NCI-H2227 treated with DMSO at 0.1 percent for 48 hours (cell line): ENCODE measurements around the gene GIT1.

ENCODE experiments used
- DNase-seq: peaks from one replicate; lab custom pipeline; 2025; lab: John Stamatoyannopoulos, UW

Gene GIT1, protein sequence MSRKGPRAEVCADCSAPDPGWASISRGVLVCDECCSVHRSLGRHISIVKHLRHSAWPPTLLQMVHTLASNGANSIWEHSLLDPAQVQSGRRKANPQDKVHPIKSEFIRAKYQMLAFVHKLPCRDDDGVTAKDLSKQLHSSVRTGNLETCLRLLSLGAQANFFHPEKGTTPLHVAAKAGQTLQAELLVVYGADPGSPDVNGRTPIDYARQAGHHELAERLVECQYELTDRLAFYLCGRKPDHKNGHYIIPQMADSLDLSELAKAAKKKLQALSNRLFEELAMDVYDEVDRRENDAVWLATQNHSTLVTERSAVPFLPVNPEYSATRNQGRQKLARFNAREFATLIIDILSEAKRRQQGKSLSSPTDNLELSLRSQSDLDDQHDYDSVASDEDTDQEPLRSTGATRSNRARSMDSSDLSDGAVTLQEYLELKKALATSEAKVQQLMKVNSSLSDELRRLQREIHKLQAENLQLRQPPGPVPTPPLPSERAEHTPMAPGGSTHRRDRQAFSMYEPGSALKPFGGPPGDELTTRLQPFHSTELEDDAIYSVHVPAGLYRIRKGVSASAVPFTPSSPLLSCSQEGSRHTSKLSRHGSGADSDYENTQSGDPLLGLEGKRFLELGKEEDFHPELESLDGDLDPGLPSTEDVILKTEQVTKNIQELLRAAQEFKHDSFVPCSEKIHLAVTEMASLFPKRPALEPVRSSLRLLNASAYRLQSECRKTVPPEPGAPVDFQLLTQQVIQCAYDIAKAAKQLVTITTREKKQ

DNA sequence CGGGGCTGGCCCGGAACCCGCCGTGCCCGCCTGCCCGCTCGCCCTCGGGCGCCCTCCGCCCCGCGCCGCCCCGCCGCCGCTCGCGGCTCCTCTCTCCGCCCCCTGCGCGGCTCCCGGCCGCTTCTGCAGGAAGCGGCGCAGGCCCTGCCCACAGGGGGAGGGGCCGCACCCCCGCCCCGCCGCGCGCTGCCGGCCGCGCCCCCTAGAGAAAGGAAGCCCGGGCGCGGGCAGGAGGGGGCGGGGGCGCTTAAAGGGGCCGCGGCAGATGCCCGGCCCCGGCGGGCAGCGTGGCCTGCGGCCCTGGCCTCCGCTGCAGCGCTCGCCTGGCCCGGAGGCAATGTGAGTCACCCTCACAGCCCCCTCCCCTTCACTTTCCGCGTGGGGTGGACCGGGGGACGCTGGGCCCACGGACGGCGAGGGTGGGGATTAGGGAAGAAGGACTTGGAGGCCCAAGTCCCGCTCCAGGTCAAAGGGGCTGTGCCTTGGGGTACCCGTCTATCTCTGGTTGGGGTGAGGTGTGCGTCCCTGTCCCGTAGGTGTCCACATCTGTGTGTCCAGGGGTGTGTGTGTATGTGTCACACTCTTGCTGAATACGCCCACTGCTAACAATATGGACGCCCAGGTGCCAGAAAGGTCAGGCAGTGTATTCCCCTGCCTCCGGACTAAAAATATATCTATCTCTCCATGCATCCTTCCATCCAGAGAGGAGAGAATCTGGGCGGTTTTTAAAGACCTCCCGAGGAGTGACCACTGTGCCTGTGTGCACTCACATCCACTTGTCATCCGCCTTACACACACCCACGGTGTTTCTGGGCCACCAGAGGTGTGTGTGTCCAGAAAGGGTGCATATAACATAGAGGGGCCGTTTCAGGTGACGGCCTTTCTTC lies at the start of gene GIT1:
Gene GIT1, minus strand, starts transcription at position 125 of the 887 bp plus-strand sequence. CDS start 270 bp downstream, outside the sequence.
- peak; percentile 39 for DNase-seq

DNA sequence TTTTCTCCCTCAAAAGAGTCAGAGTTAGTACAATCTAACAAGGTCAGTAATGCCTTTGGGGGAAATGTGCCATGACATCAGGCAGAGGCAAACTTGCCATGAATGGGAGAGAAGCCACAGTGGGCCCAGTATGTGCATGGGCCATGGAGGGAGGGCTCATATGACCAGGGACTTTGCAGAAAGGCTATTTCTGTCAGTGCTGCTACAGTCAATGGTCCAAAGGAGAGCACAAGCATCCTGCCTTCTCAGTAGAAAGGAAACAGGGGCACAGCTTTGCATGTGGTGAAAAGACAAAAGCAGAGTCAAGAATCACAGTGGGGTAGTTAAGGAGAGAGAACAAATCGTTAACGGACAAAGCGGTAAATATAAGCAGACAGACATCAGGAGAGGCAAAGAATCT lies 44.4 kb upstream of the GIT1 start:
- no peak for DNase-seq

DNA sequence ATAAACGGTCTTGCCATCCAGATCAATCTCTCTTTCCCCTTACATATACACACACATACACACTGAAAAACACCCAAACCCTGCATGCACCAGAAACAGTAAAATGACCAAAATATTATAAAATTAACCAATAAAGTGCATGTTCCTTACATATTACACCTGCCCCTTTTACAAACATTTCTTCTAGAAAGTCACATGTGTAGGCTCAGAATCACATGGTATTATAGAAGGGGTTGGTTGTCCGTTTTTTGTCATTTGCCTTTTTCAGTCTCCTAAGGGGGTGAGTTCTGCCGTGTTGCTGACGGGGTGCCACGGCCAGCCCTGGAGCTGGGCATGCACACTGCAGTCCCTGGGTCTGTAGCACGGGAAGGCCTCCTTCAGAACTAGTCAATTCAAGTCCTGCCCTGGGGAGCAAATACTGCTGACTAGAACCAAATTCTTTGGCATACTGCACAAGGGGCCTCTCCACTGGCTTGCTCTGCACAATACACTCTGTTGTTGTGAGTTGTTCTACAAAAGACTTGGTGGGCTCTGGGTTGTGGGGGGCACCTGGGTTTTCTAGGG lies 41.3 kb upstream of the GIT1 start:
- no peak for DNase-seq

DNA sequence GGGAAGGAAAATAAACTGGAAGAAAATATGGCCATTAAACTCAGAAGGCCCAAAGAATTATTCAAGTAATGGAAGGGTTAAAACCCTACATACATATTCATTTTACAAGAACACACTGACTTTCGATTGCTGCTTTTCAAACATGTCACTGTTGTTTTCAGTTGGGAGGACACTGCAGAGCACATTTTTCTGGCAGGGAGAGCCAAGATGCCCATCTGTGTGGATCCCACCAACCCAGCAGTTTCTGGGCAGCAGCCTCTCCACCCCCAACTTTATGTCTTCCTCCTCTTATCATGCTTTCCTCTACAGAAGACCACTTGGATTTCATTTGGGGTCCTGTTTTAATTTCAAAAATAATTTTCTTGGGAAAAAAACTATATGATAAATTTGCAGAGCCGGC lies 40.4 kb upstream of the GIT1 start:
- DNase-seq = no peak

DNA sequence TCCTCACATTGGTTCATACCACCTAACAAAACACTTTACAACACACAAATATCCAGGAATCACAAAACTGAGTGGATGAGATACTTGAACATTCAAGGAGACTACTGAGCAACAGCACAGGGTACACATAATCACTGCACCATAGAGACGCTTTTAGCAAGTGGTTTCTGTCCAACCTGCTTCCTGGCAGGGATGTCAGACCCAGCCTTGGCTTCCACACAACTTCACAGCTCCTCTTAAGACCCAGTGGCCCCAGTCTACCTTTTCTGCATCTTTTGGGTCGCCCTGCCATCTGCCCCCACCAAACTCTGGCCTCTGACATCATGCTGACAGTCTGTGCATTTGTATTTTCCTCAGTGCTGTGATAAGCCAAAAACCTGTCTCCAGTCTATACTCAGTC lies 39.2 kb upstream of the GIT1 start:
- DNase-seq = no peak

DNA sequence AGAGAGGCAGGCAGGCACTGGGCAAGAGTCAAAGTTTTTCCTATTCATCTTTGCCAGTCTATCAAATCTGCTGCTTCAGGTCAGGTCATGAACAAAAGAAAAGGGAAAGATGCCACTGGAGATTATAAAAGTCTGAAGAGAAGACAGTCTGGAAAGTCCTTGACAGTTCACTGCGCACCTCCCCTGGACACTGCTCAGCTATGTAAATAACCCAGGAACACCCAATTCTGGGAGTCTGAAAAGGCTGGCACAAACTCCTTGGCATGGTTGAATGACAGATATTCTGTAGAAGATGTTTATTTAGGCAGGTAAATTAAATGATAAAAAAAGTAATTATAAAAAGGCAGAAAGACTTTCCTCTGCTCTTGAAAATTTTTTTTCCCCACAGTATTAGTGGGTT lies 38.5 kb upstream of the GIT1 start:
- DNase-seq = no peak

DNA sequence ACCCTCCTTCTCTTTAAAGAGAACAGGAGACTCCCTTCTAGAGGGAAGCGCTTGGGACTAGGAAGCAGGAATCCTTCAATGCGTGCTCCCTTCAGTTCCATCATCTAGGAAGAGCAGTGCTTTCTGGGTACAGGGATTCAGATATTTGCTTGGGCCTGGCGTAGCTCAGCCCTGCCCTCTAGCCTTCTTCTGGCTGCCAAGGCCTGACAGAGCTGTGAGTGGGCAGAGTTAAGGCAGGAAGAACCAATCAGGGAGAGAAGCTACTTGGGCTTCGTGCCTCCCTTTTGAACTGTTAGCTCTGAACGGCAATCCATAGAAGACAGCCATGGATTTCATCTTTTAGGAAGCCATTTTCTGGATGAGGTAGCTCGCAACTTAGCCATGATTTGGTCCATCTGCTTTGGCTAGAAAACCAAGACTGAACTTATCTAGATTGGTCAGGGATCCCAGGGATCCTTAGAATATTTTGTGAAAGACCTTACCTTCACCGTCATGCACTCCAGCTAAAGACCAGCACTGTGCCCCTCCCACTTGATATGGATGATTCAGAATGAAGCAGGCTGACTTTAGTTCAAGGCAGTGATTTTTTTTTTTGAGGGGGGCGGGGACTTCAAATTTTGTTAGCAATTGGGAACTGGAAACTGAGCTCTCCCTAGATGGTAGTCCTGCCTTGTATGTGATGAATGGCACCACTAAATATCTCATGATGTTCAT lies 35.7 kb upstream of the GIT1 start:
- DNase-seq = peak; percentile 25

DNA sequence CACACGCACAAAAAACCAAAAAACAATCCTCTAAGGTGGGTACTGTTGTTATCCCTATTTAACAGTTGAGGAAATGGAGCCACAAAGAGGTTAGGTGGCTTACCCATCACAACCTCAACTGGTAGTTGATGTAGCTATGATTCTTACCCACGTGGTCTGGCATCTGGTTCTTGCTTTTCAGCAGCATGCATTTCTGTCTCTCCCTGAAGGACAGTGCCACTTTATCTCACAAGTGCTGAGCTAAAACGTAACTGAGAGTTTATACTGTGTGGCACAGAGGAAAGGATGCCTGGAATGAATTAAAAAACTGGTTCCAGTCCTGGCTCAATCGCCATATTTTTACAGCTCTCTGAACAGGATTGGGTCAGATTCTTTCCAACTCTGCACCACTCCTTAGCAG lies 35.1 kb upstream of the GIT1 start:
- no peak for DNase-seq

DNA sequence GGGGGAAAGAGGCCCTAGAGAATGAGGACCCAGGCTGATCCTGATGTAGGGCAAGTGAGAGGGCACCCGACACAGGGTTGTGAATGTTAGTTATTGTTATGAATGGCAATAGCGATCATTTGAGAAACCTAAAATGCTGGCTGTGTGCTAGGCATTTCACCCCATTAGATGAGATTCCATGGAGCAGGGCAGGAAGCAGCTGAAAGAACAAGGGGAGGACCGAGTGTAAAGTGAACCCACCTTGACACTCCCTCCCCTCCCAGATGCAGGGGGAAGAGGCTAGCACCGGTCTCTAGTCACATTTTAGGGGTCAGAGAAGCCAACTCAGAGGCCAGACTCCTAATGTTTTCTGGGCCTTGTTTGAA lies 33.8 kb upstream of the GIT1 start:
- DNase-seq = no peak

DNA sequence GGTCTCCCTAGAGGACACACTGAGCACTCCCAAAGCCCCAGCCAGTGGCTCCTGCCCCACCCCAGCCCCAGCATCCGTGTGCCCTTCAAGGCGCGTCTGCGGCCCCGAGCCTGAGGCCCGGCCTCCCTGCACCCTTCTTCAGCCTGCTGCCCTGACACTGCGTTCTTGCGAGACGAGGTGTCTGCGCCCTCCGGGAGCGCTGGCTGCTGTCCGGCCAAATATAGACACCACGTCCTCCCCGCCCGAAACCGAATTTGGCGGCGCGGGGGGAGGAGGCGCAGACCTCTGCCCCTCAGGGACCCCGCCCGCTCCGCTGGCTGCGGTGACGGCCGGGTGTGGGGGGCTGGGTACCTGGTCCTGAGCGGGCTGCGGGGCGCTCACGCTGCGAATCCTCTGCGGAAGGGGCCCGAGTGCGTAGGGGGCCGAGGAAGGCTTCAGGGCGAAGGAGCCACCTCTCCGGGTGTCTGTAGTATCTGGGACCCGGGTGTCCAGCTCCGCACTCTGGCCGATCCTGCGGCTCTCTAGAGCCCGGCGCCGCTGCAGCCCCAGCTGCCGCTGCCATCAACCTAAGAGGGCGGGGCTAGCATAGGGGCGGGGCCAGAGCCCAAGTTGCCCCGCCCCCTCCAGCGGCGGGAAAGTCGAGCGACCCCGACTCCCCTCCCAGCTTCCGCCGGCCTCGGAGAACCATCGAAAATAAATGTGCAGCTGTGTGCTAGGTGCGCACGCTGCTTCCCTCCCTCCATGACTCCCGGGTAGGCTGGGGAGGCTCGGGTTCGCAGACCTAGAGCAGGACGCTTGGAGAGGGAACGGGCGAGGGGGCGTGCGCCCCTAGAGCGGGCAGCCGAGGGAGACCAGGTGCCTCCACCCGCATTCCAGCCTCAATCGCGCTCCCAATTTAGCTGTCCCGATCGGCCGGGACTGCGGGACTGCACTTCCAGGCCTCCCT lies 33.2 kb upstream of the GIT1 start, which contains the start of gene CORO6:
Gene CORO6, minus strand, starts transcription at position 576 of the 946 bp plus-strand sequence. CDS start 1,491 bp downstream, outside the sequence.
- DNase-seq = peak; percentile 54

DNA sequence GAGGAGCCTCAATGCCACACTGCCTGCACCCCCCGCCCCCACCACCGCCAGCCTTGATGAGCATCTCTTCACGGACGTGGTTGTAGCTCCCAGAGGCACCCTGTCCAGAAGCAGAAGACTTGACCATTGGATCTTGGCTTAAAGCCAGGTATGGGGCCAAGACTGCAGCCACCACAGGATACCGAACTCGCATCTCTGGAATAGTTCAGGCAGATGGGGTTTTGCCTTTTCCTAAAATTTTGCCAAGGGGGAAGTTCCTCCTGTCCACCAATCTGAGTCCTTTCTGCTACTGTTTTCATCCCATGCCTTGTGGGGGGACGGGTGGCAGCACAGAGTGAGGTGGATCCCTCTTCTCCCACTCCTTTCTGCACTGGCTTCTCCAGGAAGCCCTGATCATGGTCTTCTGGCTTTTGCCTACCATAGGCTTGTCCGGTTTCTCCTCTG lies 32.3 kb upstream of the GIT1 start:
- DNase-seq = no peak

DNA sequence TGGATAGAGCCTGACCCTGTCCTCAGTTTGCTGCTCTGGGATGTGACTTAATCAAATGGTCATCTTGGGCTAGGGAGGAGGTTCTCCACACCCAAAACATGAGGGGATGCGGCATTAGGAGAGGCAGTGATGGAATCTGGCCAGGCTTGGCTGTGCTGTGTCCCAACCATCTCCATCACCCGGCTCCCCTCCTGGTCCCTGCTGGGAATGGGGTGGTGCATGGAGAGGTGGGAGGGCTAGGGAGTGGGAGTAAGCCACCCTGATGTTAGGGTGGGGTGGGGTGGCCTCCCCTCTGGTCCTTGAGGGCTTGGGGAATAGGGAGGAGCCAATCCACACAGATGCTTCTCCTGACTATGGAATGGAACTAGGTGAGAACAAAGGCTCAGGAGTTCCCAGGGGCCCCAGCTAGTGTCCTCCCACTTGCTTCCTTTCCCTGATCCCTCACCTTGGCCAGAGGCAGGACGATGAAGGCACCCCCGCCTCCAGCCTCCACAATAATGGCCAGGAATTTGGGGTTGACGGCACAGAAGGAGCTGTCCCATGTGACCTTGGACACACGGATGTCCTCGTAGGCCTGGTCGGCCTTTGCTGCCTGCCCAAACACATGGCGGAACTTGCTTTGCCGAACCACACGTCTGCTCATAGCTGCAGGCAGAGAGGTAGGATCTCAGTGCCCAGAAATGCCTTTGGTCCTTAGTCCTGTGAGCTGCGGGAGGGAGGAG lies 31.5 kb upstream of the GIT1 start:
- no peak for DNase-seq

DNA sequence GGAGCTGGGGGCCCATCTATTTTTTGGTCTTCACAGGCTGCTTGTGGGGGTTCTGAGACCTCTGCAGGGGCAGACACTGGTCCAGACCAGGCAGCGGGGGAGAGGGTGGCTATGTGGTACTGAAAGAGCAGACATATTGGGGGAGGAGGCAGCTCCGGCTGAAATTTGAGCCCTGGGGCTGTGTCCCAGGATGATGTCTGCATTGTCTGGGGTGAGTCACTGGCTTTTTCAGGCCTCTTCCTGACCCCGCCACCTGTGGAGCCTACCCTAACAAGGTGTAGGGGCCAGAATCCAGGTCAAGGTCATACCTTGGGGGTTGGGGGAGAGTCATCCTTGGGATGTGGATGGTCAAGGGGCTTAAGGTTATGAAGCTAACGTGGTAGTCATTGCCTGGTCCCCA lies 30.8 kb upstream of the GIT1 start:
- no peak for DNase-seq

DNA sequence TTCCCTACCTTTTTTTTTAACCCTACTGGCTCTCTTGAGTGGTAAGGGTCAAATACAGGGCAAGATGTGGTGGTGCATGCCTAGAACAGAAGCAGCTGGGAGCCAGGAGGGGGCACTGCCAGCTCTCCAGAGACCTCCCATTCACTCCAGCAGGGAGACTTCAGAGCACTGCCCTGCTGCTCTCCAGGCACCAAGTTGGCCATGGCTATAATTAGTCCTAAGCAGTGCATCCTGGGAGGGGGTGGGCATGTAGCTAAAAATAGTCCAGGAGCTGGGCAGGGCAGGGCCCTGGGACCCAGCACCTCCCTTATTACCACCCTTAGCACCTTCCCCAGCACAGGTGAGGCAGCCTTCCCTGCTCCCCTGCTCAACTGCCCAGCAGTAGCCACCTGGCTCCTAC lies 29.8 kb upstream of the GIT1 start:
- no peak for DNase-seq

DNA sequence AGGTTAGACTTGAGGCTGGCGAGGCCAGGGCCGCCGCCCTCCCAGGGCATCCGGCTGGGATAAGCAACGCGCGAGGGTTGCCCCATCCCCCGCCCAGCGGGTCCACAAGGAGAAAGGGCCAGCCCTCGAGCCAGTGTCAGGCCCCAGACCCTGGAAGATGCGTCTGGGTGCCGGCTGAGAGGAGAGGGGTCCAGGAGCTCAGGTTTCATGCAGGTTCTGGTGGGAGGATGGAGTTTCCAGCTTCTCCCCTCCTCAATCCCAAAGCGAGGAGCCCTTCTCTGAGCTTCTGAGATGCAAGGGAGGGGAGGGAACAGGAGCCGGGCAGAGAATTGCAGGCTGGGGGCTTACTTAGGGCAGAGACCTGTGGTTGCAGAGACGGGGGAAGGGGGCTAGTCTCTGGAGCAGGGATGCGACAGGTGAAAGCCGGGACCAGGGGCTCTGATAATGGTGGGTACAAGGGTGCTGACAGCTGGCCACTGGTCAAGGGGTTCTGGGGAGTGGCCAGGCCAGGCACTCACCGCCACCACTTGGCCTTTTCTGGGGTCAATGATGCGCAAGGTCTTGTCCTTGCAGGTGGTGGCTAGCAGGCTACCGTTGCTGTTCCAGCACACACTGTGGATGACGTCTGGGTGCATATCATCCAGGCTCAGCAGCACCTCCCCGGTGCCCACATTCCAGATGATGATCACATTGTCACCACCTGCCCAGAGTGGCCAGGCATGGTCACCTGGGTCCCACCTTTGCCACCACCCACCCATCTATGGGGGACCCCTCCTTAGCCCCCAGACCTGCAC lies 29.0 kb upstream of the GIT1 start:
- no peak for DNase-seq

DNA sequence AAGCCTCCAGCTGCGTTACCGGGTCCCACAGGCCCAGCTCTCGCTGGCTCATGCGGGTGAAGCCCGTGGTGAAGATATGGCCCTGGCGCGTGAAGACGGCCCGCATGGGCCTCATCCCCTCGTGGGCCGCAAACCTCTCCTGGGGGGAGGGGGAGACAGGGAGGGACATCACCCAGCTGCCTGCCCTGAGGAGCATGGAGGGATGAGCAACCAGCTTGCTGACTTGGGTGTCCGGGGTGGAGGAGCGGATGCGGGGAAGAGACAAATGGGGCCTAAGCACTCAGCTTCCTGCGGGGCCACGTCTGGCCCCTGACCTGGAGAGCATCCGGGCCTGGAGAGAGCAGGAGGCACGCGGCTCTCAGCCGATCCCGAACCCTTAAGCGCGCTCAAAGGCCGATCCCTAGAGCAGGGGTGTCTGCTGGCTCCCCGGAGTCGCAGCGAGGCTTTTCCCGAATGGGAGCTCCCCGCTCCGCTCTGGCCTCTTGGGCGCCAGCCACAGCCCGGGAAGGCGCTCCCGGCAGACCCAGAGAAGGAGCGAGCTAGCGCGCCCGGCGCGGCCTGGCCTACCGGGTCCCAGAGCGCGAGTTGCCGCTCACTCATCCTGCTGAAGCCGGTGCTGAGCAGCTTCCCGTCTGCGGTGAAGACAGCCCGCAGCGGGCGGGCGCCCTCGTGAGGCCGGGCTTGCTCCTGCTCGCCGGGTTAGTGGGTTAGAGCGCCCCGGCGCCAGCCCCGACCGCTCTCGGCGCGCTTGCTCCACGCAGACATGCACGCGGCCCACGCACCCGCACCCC lies 28.2 kb upstream of the GIT1 start:
- no peak for DNase-seq

DNA sequence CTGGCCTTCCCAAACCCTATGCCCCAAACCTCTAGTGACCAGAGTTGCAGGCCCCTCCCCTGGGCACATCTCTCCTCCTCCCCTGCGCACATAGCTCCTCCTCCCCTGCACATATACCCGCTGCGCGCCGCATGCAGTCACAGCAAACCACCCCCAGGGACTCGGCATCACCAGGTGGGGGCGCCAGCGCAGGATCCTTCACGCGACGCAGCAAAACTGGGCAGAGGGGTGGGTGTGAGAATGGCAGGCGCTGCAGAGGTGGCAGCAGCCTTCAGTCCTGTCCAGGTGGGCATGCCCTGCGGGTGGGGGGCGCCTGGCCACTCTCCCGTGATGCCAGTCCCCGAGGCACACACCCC lies 27.7 kb upstream of the GIT1 start:
- DNase-seq = no peak
